AML-193 (cell line): Measurements from ENCODE around the gene FAM234A.
A peak's percentile ranks its signal among the peaks of the same experiment; 100 is the strongest.
"Not testable (repeated sequence)": the region's sequence is repeated elsewhere in the genome, so short reads cannot be mapped to it uniquely, and the experiment has no call there.

Source experiments
- DNase-seq, 2 experiments: peaks; one replicate each; lab custom pipeline; 2025; lab: John Stamatoyannopoulos, UW

FAM234A gene

GRCh38 chr16:234468-235305, at the start of gene FAM234A:
TSS of gene FAM234A (plus strand) at chr16:234821. CDS start at chr16:254414, 19,593 bp downstream.
- peak; percentile 85 to 86 for DNase-seq

- no peak for DNase-seq
These were observed 49.4 kb upstream of the FAM234A start for GRCh38 chr16:185213-185612.

- DNase-seq, result no peak
These were observed 48.9 kb upstream of the FAM234A start for GRCh38 chr16:185691-186090.

- no peak for DNase-seq
These were observed 47.3 kb upstream of the FAM234A start for GRCh38 chr16:187330-187729.

- DNase-seq, result no peak
These were observed 45.9 kb upstream of the FAM234A start for GRCh38 chr16:188674-189073.

GRCh38 chr16:189604-190186, 44.9 kb upstream of the FAM234A start:
- DNase-seq, result no peak

GRCh38 chr16:191831-192230, 42.8 kb upstream of the FAM234A start:
- no peak for DNase-seq

GRCh38 chr16:192686-193085, 41.9 kb upstream of the FAM234A start:
- DNase-seq, result no peak

GRCh38 chr16:193441-193840, 41.2 kb upstream of the FAM234A start:
- DNase-seq, result no peak

- no peak for DNase-seq
These were observed 40.1 kb upstream of the FAM234A start for GRCh38 chr16:194516-194915.

- DNase-seq, result no peak
These were observed 34.2 kb upstream of the FAM234A start for GRCh38 chr16:200388-200787.

GRCh38 chr16:203246-203645, 31.4 kb upstream of the FAM234A start:
- DNase-seq, result no peak

GRCh38 chr16:204046-204445, 30.6 kb upstream of the FAM234A start:
- DNase-seq, result not testable (repeated sequence)

GRCh38 chr16:209359-209758, 25.3 kb upstream of the FAM234A start:
- not testable (repeated sequence) for DNase-seq

- DNase-seq, result not testable (repeated sequence)
These were observed 22.9 kb upstream of the FAM234A start for GRCh38 chr16:211631-212180.

GRCh38 chr16:212999-213398, 21.6 kb upstream of the FAM234A start:
- no peak for DNase-seq

GRCh38 chr16:220021-220420, 14.6 kb upstream of the FAM234A start:
- no peak for DNase-seq

- DNase-seq, result no peak
These were observed 6.3 kb upstream of the FAM234A start for GRCh38 chr16:228151-228851.

GRCh38 chr16:228852-229730, 5.5 kb upstream of the FAM234A start, which contains the start of gene LUC7L:
TSS of gene LUC7L (minus strand) at chr16:229449. CDS start at chr16:229339, 110 bp downstream.
- peak; percentile 40 to 70 for DNase-seq

- no peak for DNase-seq
These were observed 4.8 kb upstream of the FAM234A start for GRCh38 chr16:229731-230281.

- DNase-seq, result not testable (repeated sequence)
These were observed 4.3 kb upstream of the FAM234A start for GRCh38 chr16:230351-230750.
